Thyroid gland (tissue), 4 donors: Measurements from ENCODE around the gene ETFBKMT. TPM values are rescaled to one million over a fixed set of nuclear protein-coding genes. Genes with fewer than 3 reads are reported as not detected.

ENCODE experiments used
- DNase-seq, 2 donors: peaks; one replicate each; pipeline ENCODE4 v3.0.0-alpha.2; 2019
- H3K27ac ChIP-seq, 3 donors: fragments of 200-600 bp; sonication (generic); 1 replicate in 2 of 3; 2 replicates in 1 of 3; pipeline ENCODE4 v1.5.1; 2016 to 2019; ENCODE audit warnings: mild to moderate bottlenecking in 1 of 3, moderate library complexity in 1 of 3
- H3K27me3 ChIP-seq: fragments of 200-600 bp; sonication (generic); one replicate; pipeline ENCODE4 v1.5.1; 2019
- H3K36me3 ChIP-seq, 2 donors: fragments of 200-600 bp; sonication (generic); one replicate each; pipeline ENCODE4 v1.5.1; 2016 to 2019
- H3K4me1 ChIP-seq, 2 donors: fragments of 200-600 bp; sonication (generic); one replicate each; pipeline ENCODE4 v1.5.1; 2017 to 2019
- H3K4me3 ChIP-seq, 3 donors: fragments of 200-600 bp; sonication (generic); replicated peaks in 1 of 3; 1 replicate in 2 of 3; 2 replicates in 1 of 3; pipeline ENCODE4 v1.5.1; 2016; ENCODE audit warnings: mild to moderate bottlenecking in 1 of 3
- H3K9me3 ChIP-seq: fragments of 200-600 bp; sonication (generic); one replicate; pipeline ENCODE4 v1.5.1; 2017
- CTCF ChIP-seq, 6 experiments: fragments of 200-600 bp in 3 of 6; fragments of 450-650 bp in 3 of 6; sonication (generic) in 3 of 6; IDR thresholded peaks; one replicate each; pipeline ENCODE4 v1.5.1; 2016 to 2019; ENCODE audit warnings: antibody characterized with exemption in 6 of 6, mild to moderate bottlenecking in 2 of 6, inconsistent platforms in 1 of 6, moderate library complexity in 1 of 6
- POLR2A ChIP-seq, 2 donors: fragments of 450-650 bp; IDR thresholded peaks; one replicate each; pipeline ENCODE4 v1.6.1; 2017; ENCODE audit warnings: antibody characterized with exemption in 2 of 2, mild to moderate bottlenecking in 2 of 2, moderate library complexity in 1 of 2
- WGBS, 2 donors: methylation state at CpG; one replicate each; pipeline ENCODE4 v1.1.5; 2017; 5-methylcytosine and 5-hydroxymethylcytosine counted together
- intact Hi-C: fragments of 100-400 bp; cut with DNase I; formaldehyde crosslinking; loops from one replicate; pipeline ENCODE4 v1.15.1; 2023
- total RNA-seq, 4 donors: library from RNA; depleted of rRNA; stranded (reverse); fragments of >200 nt; gene quantifications; one replicate each; pipeline ENCODE4 v1.2.3, GENCODE V29; 2016

The ETFBKMT gene
- total RNA-seq, 4 donors from 2014 or later: 5.8 to 9.8 (median 6.4) TPM

DNA sequence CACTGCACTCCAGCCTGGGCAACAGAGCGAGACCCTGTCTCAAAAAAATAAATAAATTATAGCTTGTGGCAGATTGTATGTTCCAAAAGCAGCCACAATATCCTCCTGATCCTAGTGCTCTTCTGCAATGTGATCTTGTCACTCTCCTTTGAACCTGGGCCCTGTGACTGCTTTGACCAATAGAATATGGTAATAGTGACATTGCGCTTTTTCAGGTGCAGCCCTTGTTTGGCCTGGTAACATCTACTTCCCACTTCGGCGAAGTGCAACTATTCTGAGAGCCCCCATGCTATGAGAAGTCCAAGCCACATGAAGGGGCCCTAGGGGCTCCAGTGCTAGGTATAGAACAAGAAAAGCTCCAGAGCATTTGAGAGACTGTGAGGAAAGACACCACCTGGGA lies 37.5 kb upstream of the ETFBKMT start:
- TF ChIP-seq CTCF (IDR thresholded peaks at IDR 0.05): no peak
- TF ChIP-seq POLR2A (IDR thresholded peaks at IDR 0.05): no peak
- Histone ChIP-seq H3K36me3 (no peaks in the 10 kb centered on the region), H3K4me3 (no peak overlapping the region), H3K27me3 (no peaks in the 10 kb centered on the region), H3K9me3 (no peaks in the 10 kb centered on the region), H3K27ac (no peak overlapping the region), H3K4me1 (no peaks in the 10 kb centered on the region)
- intact Hi-C loops: no loop called here
- 85 to 89% methylated on average over 4 of the region's 4 CpGs for WGBS, 2 donors
- no peak for DNase-seq

DNA sequence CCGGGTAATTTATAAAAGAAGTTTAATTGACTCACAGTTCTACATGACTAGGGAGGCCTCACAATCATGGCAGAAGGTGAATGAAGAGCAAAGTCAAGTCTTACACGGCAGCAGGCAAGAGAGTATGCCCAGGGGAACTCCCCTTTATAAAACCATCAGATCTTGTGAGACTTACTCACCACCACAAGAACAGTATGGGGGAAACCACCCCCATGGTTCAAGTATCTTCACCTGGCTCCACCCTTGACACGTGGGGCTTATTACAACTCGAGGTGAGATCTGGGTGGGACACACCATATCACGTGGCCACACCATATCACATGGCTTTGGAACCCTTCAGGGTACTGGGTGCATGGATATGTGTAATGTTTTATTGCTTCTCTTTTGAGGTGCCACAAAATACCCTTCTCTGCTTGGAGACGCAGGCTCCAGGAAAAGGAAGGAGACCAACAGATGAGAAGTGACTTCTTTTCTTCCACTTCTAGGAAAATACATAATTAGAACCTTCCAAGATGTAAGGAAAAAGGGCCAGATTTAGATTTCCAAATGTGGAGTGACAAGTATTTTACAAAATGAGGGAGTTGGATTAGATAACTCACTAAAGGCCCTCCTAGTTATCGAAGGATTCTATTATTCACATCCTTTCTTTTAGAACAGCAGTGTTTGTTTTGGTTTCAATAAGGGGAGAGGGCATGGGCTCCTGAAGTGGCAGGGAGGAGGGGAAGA lies 33.1 kb upstream of the ETFBKMT start:
- no peak for DNase-seq
- Histone ChIP-seq H3K9me3 (no peaks in the 10 kb centered on the region), H3K27ac (no peak overlapping the region), H3K27me3 (no peaks in the 10 kb centered on the region), H3K36me3 (no peaks in the 10 kb centered on the region), H3K4me3 (no peak overlapping the region), H3K4me1 (no peaks in the 10 kb centered on the region)
- intact Hi-C loops: no loop called here
- WGBS, 2 donors: 80 to 82% methylated on average over 7 of the region's 7 CpGs
- TF ChIP-seq POLR2A (IDR thresholded peaks at IDR 0.05): no peak
- no peak for TF ChIP-seq CTCF (IDR thresholded peaks at IDR 0.05)

DNA sequence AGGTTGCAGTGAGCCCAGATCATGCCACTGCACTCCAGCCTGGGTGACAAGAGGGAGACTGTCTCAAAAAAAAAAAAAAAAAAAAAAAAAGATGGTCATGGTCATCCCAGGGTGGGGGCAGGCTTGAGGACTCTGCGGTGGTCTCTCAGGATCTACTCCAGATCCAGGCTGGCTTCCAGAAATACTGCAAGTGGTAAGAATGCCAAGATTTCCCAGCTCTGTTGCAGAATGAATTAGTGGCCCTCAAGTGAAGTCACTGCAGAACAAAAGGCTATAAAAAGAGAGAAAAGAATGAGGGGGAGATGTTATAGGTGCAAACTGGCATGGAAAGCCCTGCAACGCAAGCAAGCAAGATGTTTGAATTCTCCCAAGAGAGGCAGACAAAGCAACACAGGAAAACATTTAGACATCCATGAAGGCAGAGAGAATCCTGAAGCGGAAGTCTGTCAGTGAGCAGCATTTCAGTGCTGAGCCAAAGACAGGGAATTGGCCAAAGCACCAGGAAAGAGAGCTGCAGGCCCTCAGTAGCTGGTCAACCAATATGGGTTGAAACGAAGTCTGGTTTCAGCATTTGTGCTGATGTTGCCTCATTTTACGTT lies 31.9 kb upstream of the ETFBKMT start:
- no peaks in the 10 kb centered on the region for H3K4me1 ChIP-seq
- no peaks in the 10 kb centered on the region for H3K9me3 ChIP-seq
- DNase-seq: no peak
- 69 to 71% methylated on average over 5 of the region's 5 CpGs for WGBS, 2 donors
- intact Hi-C loops: no loop called here
- no peaks in the 10 kb centered on the region for H3K27me3 ChIP-seq
- no peak overlapping the region for H3K27ac ChIP-seq
- TF ChIP-seq POLR2A (IDR thresholded peaks at IDR 0.05) (no peak), CTCF (IDR thresholded peaks at IDR 0.05) (no peak)
- no peak overlapping the region for H3K4me3 ChIP-seq
- no peaks in the 10 kb centered on the region for H3K36me3 ChIP-seq

GRCh38 chr12:31629756-31630732 lies 29.4 kb upstream of the ETFBKMT start:
- H3K4me3 ChIP-seq: no peak overlapping the region

More at GRCh38 chr12:31629756-31630732, 29.4 kb upstream of the ETFBKMT start:
- WGBS, 2 donors: 55 to 65% methylated on average over 16 of the region's 16 CpGs
- no peaks in the 10 kb centered on the region for H3K36me3 ChIP-seq
- no peaks in the 10 kb centered on the region for H3K9me3 ChIP-seq
- H3K4me1 ChIP-seq: no peaks in the 10 kb centered on the region
- no peaks in the 10 kb centered on the region for H3K27me3 ChIP-seq
- no peak overlapping the region for H3K27ac ChIP-seq
- TF ChIP-seq POLR2A (IDR thresholded peaks at IDR 0.05): no peak
- TF ChIP-seq CTCF (IDR thresholded peaks at IDR 0.05): no peak
- no peak for DNase-seq
- intact Hi-C loops: no loop called here
